Nephron (organoid): ENCODE results near the gene GRM8.

Experiments used
- H3K27ac Mint-ChIP-seq, 3 experiments: 2 replicates each; pipeline ENCODE4 v1.8.0; 2020; ENCODE audit warnings: mixed read lengths in 3 of 3, mild to moderate bottlenecking in 2 of 3, moderate library complexity in 1 of 3
- H3K27me3 Mint-ChIP-seq: 2 replicates; pipeline ENCODE4 v1.8.0; 2021; ENCODE audit warnings: low read depth, mild to moderate bottlenecking, moderate library complexity, mixed read lengths
- H3K36me3 Mint-ChIP-seq: 2 replicates; pipeline ENCODE4 v1.8.0; 2020; ENCODE audit warnings: low read depth, mixed read lengths
- H3K4me1 Mint-ChIP-seq: 2 replicates; pipeline ENCODE4 v1.8.0; 2020; ENCODE audit warnings: mixed read lengths
- H3K4me3 Mint-ChIP-seq, 3 experiments: 2 replicates each; pipeline ENCODE4 v1.8.0; 2020; ENCODE audit warnings: mild to moderate bottlenecking in 3 of 3, mixed read lengths in 3 of 3, moderate library complexity in 2 of 3
- H3K9me3 Mint-ChIP-seq: 2 replicates; pipeline ENCODE4 v1.8.0; 2020; ENCODE audit warnings: mixed read lengths
- TF ChIP-seq, protein P1 (sequence below), 3 experiments: fragments of 200-600 bp; sonication (generic); IDR thresholded peaks; one replicate each; pipeline ENCODE4 v1.5.0; 2021; ENCODE audit warnings: antibody characterized with exemption in 3 of 3; ENCODE audit not compliant: unreplicated experiment in 3 of 3

Gene GRM8

DNA sequence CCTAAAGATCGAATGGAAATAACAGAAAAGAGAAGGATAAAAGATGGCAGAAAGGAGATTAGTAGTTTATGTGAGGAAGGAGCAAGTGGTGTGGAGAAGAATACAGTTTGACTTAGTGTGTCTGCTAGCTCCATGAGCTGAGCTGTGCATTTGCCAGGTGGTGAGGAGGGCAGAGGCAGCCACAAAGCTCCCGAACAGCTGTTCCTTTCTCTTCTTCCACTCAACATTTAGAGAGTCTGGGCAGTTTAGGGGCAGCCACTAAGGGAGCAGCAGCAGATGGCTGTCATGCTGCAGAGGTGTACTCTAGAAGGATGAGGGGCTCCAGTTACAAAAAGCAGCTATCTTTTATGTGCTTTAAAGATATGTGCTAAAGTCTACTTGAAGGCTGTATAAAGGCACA, 674.4 kb downstream of the GRM8 start:
- Mint-ChIP-seq H3K4me1 (peaks cover 14% of the 10 kb centered on the region), H3K36me3 (no peaks in the 10 kb centered on the region), H3K27ac (peak overlapping the region; percentile 2 to 28 (median 19)), H3K27me3 (no peaks in the 10 kb centered on the region), H3K4me3 (no peak overlapping the region), H3K9me3 (no peaks in the 10 kb centered on the region)
- TF ChIP-seq, protein P1, sequence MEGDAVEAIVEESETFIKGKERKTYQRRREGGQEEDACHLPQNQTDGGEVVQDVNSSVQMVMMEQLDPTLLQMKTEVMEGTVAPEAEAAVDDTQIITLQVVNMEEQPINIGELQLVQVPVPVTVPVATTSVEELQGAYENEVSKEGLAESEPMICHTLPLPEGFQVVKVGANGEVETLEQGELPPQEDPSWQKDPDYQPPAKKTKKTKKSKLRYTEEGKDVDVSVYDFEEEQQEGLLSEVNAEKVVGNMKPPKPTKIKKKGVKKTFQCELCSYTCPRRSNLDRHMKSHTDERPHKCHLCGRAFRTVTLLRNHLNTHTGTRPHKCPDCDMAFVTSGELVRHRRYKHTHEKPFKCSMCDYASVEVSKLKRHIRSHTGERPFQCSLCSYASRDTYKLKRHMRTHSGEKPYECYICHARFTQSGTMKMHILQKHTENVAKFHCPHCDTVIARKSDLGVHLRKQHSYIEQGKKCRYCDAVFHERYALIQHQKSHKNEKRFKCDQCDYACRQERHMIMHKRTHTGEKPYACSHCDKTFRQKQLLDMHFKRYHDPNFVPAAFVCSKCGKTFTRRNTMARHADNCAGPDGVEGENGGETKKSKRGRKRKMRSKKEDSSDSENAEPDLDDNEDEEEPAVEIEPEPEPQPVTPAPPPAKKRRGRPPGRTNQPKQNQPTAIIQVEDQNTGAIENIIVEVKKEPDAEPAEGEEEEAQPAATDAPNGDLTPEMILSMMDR (IDR thresholded peaks at IDR 0.05; ENCODE audit: unreplicated experiment in 3 of 3): no peak

DNA sequence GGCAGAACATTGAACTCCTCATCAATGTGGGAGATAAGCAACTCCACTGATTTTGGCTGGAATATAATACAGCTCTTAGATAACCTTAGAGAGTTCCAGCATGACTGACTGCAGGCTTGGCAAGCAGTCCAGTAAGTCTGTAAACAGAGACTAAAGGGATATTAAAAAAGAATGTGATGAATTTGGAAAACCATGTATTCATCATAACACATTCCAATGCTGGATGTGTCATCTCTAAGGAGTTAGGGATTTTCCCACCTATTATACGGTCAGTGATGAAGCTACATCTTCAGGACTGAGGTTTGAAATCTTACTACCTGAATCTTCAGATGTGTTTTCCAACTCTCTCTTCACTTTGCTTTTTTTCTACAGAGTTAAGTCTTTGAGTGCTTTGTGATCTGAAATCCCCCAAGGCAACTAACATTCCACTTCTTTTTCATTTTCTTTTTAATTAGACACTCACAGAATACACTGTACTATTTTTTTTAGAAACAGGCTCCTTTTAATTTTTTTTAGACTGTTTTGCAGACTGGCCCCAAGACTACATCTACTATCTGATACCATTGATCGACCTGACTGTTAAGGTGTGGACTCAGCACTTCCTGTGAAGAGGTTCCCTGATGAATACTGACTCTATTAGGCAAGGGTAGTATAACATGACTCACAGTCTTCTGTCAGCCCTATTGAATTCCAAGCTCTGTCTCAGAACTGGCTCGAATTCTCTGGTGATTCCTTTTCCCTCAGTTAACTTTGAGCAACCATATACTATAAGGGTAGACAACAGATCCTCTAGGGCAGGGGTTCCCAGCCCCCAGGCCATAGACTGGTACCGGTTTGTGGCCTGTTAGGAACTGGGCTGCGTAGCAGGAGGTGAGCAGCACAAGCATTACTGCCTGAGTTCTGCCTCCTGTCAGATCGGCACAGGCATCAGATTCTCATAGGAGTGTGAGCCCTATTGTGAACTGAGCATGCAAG, 678.2 kb downstream of the GRM8 start:
- peaks cover 14% of the 10 kb centered on the region for H3K4me1 Mint-ChIP-seq
- no peaks in the 10 kb centered on the region for H3K36me3 Mint-ChIP-seq

DNA sequence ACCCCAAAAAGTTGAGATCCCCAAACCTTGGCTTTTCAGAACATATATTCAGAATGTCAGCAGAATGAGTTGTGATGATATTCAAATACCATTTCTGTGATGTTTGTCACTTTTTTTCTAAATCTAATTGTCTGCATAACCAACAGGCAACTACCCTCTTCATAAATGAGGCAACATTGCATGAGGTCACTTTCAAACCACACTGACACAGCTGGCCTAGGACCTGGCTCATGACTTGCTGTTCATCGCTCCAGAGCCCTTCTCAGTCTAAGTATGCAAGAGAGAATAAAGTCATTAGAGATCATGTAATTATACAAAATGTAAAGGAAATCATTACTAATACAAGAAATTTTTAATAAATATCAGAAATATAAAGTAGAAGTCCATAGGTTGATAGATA, 681.9 kb downstream of the GRM8 start:
- TF ChIP-seq, protein P1 (IDR thresholded peaks at IDR 0.05; ENCODE audit: unreplicated experiment in 3 of 3): no peak
- Mint-ChIP-seq H3K36me3 (no peaks in the 10 kb centered on the region), H3K27ac (no peak overlapping the region), H3K4me3 (no peak overlapping the region), H3K9me3 (no peaks in the 10 kb centered on the region), H3K27me3 (no peaks in the 10 kb centered on the region), H3K4me1 (peaks cover 5% of the 10 kb centered on the region)

More for the DNA sequence above, 678.2 kb downstream of the GRM8 start:
- H3K9me3 Mint-ChIP-seq: no peaks in the 10 kb centered on the region
- TF ChIP-seq, protein P1 (IDR thresholded peaks at IDR 0.05; ENCODE audit: unreplicated experiment in 3 of 3): no peak
- H3K4me3 Mint-ChIP-seq: no peak overlapping the region
- H3K27ac Mint-ChIP-seq: no peak overlapping the region
- no peaks in the 10 kb centered on the region for H3K27me3 Mint-ChIP-seq

DNA sequence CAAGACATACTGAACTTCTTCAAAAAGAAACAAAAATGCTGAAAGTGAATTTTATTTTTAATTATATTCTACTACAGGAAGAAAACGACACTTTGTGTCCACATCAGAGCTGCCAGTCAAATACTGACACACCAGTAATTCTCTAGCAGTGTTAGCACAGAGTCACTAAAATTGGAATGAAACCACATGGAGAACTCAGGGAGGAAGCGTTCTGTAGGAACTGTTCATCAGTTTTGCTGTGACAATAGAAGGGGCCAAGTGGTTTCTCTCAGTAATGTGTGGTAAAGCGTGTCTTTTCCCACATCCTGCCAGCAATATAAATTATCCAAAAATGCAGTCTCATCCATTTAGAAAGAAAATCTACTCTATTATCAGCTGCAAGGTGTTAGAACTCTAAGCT, 683.3 kb downstream of the GRM8 start:
- H3K4me3 Mint-ChIP-seq: no peak overlapping the region
- H3K4me1 Mint-ChIP-seq: peaks cover under 1% of the 10 kb centered on the region
- H3K27ac Mint-ChIP-seq: no peak overlapping the region
- TF ChIP-seq, protein P1 (IDR thresholded peaks at IDR 0.05; ENCODE audit: unreplicated experiment in 3 of 3): no peak
- H3K27me3 Mint-ChIP-seq: no peaks in the 10 kb centered on the region
- H3K36me3 Mint-ChIP-seq: no peaks in the 10 kb centered on the region
- H3K9me3 Mint-ChIP-seq: no peaks in the 10 kb centered on the region

DNA sequence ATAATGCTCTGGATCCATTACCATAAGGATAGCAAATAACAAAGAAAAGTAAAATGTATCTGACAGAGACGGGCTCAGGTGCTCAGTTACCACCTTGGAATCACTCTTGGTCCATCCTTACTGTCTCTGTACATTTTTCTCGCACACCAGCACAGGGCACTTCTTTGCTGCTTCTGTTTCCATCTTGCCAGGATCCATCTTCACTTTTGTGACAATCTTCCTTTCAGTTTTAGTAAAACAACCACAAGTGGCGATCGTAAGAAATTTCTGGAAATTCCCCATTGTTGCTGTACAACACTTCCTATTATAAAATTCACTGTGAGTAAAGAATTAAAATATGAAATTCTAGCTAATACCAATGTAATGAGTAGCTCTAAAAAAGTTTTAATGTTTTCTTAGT, 695.5 kb downstream of the GRM8 start:
- Mint-ChIP-seq H3K27me3 (no peaks in the 10 kb centered on the region), H3K27ac (no peak overlapping the region), H3K9me3 (no peaks in the 10 kb centered on the region)

More for the DNA sequence above, 695.5 kb downstream of the GRM8 start:
- H3K4me1 Mint-ChIP-seq: peaks cover 5% of the 10 kb centered on the region
- H3K4me3 Mint-ChIP-seq: no peak overlapping the region
- TF ChIP-seq, protein P1 (IDR thresholded peaks at IDR 0.05; ENCODE audit: unreplicated experiment in 3 of 3): no peak
- no peaks in the 10 kb centered on the region for H3K36me3 Mint-ChIP-seq
